ENCODE measurements around the gene PRRT1.
A peak's percentile ranks its signal among the peaks of the same experiment; 100 is the strongest.

GRCh38 chr6:32153564-32154513 lies 2.1 kb upstream of the PRRT1 start, which contains the start of gene PPT2:
- TF ChIP-seq CTCF (conservative IDR thresholded peaks at IDR 0.05) (peak; percentile 45; the same call in 1 of the 2 replicates), EZH2 (IDR thresholded peaks at IDR 0.05; ENCODE audit: low read depth) (no peak)

Data from PC-9 (cell line).